Stimulated activated CD4-positive, alpha-beta T cell treated with anti-CD3 and anti-CD28 coated beads, Interleukin-15, amount 100 ng/mL, for 1 hour (primary cell): ENCODE results near the gene SPINT1.
"Not testable (repeated sequence)": the region's sequence is repeated elsewhere in the genome, so short reads cannot be mapped to it uniquely, and the experiment has no call there.

Experiments
- DNase-seq, 2 donors: peaks; one replicate each; pipeline ENCODE4 v3.0.0-alpha.2; 2020; ENCODE audit warnings: low read depth in 1 of 2, low spot score in 1 of 2

SPINT1 gene

GRCh38 chr15:40859206-40859851, 15.5 kb downstream of the SPINT1 start:
- peak; percentile 61 to 69 for DNase-seq

GRCh38 chr15:40861147-40861546, 17.3 kb downstream of the SPINT1 start:
- DNase-seq: not testable (repeated sequence)

GRCh38 chr15:40863660-40864270, 19.9 kb downstream of the SPINT1 start:
- DNase-seq: no peak

- no peak for DNase-seq
These were observed 23.4 kb downstream of the SPINT1 start for GRCh38 chr15:40867199-40867598.

- no peak for DNase-seq
These were observed 25.8 kb downstream of the SPINT1 start for GRCh38 chr15:40869686-40870085.

GRCh38 chr15:40870716-40871115, 26.9 kb downstream of the SPINT1 start:
- DNase-seq: no peak

GRCh38 chr15:40871749-40872617, 28.1 kb downstream of the SPINT1 start:
- DNase-seq: no peak

- no peak for DNase-seq
These were observed 29.2 kb downstream of the SPINT1 start for GRCh38 chr15:40872791-40873693.

GRCh38 chr15:40873694-40874561, 30.1 kb downstream of the SPINT1 start, which contains the start of gene RHOV:
Gene RHOV (minus strand): TSS chr15:40874234. CDS start chr15:40874139, 95 bp downstream.
- DNase-seq: peak in 1 of 2 donors; percentile 35

- DNase-seq: no peak
These were observed 32.3 kb downstream of the SPINT1 start for GRCh38 chr15:40875991-40876730.

- no peak for DNase-seq
These were observed 33.8 kb downstream of the SPINT1 start for GRCh38 chr15:40877694-40878093.

GRCh38 chr15:40878785-40879184, 34.9 kb downstream of the SPINT1 start:
- DNase-seq: no peak

GRCh38 chr15:40879609-40880008, 35.8 kb downstream of the SPINT1 start:
- DNase-seq: no peak

- no peak for DNase-seq
These were observed 37.5 kb downstream of the SPINT1 start for GRCh38 chr15:40881351-40881750.

GRCh38 chr15:40886586-40886985, 42.7 kb downstream of the SPINT1 start:
- DNase-seq: no peak

GRCh38 chr15:40889112-40889511, 45.3 kb downstream of the SPINT1 start:
- no peak for DNase-seq

GRCh38 chr15:40891138-40891537, 47.3 kb downstream of the SPINT1 start:
- no peak for DNase-seq

GRCh38 chr15:40891810-40892446, 48.1 kb downstream of the SPINT1 start:
- DNase-seq: no peak
